Ovary (tissue), 3 donors: Measurements from ENCODE around the gene OR2D2.

Experiments
- CTCF ChIP-seq, 3 donors: fragments of 450-650 bp in 2 of 3; fragments of 200-600 bp in 1 of 3; IDR thresholded peaks; one replicate each; pipeline versions ENCODE4 v1.5.1 to v1.8.0; 2016 to 2022; ENCODE audit warnings: antibody characterized with exemption in 3 of 3, mild to moderate bottlenecking in 1 of 3
- EP300 ChIP-seq: sonication (generic); formaldehyde crosslinking; IDR thresholded peaks from one replicate; pipeline ENCODE4 v1.6.1; 2017; ENCODE audit warnings: antibody characterized with exemption
- POLR2A ChIP-seq: fragments of 450-650 bp; IDR thresholded peaks from one replicate; pipeline ENCODE4 v1.6.1; 2017; ENCODE audit warnings: antibody characterized with exemption, mild to moderate bottlenecking, moderate library complexity
- donor health status: DM: no; HTN: no; CAD: no.

- TF ChIP-seq CTCF (IDR thresholded peaks at IDR 0.05): no peak
- TF ChIP-seq POLR2A: no peak
- TF ChIP-seq EP300: no peak
Measured at GRCh38 chr11:6898911-6899310, 6.6 kb upstream of the OR2D2 start.
